Fibroblast of lung (primary cell): ENCODE measurements around the gene SMCO1.

Experiments
- CTCF ChIP-seq, 2 donors: IDR thresholded peaks in 1 of 2; conservative IDR thresholded peaks in 1 of 2; 1 replicate in 1 of 2; 2 replicates in 1 of 2; pipeline ENCODE4 v1.5.1; 2011 to 2012; ENCODE audit warnings: low read length in 2 of 2, control low read depth in 1 of 2, inconsistent platforms in 1 of 2, low read depth in 1 of 2, mild to moderate bottlenecking in 1 of 2
- EZH2 ChIP-seq: IDR thresholded peaks from 2 replicates; pipeline ENCODE4 v1.5.1; 2012; ENCODE audit warnings: low read length, control low read depth, mild to moderate bottlenecking; ENCODE audit errors: missing control alignments

- TF ChIP-seq CTCF (conservative IDR thresholded peaks at IDR 0.05 in 1 of 2, IDR thresholded peaks at IDR 0.05 in 1 of 2; ENCODE audit: low read depth in 1 of 2, low read length in 2 of 2): no peak
- TF ChIP-seq EZH2: no peak
Measured at GRCh38 chr3:196514350-196514716, 813 bp downstream of the SMCO1 start.
